Stimulated activated CD4-positive, alpha-beta T cell treated with anti-CD3 and anti-CD28 coated beads, Interleukin-4, amount 100 ng/mL, for 24 hours (primary cell): ENCODE data around the gene THY1.
"Not testable (repeated sequence)": the region's sequence is repeated elsewhere in the genome, so short reads cannot be mapped to it uniquely, and the experiment has no call there.

Experiments used
- DNase-seq: peaks from one replicate; pipeline ENCODE4 v3.0.0-alpha.2; 2020

THY1 gene

GRCh38 chr11:119445379-119445778 is 22.4 kb upstream of the THY1 start:
- DNase-seq: no peak

DNA sequence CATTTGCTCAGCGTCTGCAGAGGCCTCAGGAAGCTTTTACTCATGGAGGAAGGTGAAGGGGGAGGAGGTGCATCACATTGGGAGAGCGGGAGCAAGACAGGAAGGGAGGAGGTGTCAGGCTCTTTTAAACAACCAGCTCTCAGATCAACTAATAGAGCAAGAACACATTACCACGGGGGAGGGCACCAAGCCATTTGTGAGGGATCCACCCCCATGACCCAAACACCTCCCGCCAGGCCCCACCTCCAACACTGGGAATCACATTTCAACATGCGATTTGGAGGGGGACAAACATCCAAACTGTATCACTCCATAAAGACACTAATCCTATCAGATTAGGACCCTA is 18.9 kb upstream of the THY1 start:
- no peak for DNase-seq

DNA sequence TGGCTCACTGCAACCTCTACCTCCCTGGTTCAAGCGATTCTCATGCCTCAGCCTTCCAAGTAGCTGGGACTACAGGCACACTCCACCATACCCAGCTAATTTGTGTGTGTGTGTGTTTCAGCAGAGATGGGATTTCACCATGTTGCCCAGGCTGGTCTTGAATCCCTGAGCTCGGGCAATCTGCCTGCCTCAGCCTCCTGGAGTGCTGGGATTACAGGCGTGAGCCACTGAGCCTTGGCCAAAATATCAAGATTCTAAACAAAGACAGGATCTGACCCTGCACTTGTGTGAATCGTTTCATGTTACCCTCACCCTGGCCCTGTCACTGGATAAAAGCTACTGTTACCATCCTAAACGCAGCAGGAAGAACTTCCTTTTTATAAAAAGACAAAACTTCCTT is 15.6 kb upstream of the THY1 start:
- DNase-seq: no peak

- DNase-seq: not testable (repeated sequence)
These were observed 14.5 kb upstream of the THY1 start for GRCh38 chr11:119437521-119437920.

GRCh38 chr11:119436711-119437110 is 13.7 kb upstream of the THY1 start:
- DNase-seq: no peak

GRCh38 chr11:119436093-119436492 is 13.1 kb upstream of the THY1 start:
- DNase-seq: no peak

GRCh38 chr11:119434591-119435330 is 11.8 kb upstream of the THY1 start:
- no peak for DNase-seq

GRCh38 chr11:119433358-119433725 is 10.4 kb upstream of the THY1 start:
- DNase-seq: no peak

DNA sequence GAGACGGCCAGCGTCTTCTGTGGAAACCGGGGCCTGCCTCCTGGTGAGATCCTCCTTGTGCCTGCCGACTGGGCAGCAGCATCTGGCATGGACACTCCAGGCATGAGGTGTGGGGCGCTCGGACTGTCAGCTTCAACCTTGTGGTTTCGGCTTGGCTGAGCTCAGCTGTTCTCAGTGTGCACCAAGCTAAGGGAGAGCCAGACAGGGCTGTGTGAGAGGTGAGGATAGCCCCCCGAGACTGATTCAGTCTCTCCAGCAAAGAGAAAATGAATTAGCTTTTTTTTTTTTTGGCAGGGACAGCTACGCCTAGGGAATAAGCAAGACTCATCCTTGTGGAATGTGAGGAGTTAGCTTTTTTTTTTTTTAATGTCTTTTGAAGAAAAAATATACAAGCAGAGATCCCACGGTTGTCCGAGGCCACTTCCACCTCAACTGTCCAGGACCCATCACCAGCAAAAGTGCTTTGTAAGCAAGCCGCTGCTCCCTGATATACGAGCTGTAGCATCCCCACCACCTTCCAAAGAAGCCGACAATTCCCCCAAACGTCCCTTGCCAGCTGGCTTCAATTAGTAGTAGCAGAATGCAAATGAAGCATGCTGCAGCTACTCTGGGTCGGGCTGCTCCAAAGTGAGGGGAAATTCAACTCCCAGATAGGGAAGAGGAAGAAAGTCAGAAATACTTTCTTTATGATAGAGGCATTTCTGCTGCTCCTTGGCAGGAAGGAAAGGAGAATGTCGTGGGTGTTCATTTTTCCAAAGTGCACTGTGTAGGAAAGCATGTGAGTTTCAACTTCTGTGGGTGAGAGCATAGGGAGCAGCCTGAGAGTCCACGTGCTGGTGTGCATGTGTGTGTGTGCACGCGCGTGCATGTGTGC is 9.7 kb upstream of the THY1 start:
- no peak for DNase-seq

DNA sequence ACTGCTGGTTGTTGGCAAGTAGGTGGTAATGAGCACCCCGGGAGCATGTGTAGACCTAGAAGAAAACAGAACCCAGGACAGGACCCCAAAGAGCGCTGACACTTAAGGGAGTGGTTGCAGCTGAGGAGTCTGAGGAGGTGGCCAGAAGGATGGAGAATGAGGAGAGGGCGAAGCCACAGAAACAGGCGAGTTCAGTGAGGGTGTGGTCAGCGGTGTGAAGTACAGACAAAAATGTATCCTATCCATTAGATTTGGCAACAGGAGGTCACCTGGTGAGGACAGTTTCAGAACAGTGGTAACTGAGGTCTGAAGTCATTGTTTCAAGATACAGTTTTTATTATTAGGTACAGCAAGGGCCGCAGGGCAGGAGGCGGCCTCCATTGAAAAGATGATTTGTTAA is 8.6 kb upstream of the THY1 start:
- no peak for DNase-seq

DNA sequence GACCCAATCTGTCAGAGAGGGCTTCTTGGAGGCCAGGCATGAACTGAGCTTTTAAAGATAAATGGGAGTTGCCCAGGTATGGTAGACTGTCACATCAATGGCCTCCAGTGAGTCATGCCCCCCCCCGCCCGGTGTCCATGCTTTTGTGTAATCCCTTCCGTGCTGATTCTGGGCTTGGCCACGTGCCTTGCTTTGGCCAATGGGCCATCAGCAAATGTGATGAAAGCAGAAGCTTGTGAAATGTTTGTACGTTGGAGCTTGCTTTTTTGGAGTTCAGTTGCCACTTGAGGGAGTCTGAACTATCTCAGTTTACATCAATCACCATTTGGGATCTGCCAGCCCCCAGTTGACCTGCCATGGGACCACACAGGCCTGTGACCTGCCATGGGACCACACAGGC is 4.3 kb upstream of the THY1 start:
- no peak for DNase-seq

DNA sequence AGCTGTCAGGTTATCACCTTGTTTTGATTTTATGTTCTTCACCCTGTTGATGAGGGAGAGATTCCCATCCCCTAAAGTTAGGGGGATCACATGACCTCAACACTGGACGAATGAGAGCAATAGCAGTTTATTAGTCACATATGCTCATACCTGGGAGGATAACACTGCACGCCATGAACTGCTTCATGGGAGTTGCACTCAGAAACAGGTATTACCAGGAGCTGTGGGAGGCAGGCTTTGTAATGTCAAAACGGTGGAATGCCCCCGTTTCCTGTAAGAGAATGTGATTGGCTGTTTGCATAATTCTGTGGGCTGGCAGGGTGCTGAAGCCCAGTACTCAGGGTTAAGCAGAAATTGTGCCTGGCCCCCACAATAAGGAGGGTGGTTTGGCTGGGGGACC is 3.2 kb upstream of the THY1 start:
- no peak for DNase-seq

GRCh38 chr11:119424775-119425174 is 1.8 kb upstream of the THY1 start:
- no peak for DNase-seq

GRCh38 chr11:119424276-119424675 is 1.3 kb upstream of the THY1 start:
- DNase-seq: no peak

DNA sequence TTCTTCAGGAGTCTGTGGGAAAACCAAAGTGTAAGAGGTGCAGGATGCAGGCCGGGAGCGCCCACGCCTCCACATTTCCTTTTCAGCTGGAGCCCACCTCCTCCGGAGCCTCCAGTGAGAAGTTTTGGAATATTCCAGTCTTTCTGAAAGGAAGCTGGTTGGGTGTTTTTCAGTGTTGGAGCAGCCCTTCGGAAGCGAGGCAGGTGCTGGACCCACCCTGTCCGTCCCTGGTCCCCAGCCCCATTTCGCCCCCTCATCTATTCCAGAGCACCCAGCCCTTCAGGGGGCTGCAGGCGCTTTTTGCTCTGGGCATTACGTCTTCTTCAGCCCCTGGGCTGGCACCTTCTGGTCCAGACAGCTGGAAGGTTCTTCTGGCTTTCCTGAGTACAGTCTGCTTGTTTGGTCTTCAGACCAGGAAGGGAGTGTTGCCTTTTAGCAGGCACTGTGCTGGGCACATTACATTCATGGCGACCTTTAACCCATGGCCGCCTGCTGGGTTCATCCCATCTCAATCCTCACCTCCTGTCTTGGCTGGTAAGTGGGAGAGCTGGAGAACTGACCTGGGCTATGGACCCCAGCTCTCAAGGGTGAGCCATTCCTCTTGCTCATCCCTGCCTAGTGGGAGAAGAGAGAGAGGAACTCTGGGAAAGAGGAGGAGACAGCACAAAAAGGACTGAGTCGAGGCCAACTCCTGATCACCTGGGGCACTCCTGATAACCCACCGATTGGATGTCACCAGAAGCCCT is 710 bp upstream of the THY1 start:
- no peak for DNase-seq

- no peak for DNase-seq
These were observed 797 bp downstream of the THY1 start for GRCh38 chr11:119421941-119422808.

GRCh38 chr11:119421351-119421750 is 1.6 kb downstream of the THY1 start:
- DNase-seq: no peak

DNA sequence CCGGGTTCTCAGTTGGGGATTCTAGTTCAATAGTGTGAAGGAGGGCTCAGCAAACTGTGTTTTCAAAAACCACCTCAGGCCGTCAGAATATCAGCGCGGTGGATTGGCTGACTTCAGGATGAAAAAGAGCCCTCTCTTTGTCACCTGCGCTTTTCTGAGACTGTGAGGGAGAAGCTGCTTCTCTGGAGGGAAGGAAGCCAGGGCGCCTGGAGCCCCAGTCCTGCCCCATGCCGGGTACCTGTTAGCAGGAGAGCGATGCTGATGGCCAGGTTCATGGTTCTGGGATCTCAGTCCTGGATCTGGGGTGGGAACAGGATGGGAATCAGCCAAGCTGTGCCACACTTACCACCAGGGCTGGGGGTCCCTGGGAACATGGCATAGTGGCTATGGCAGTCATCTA is 2.3 kb downstream of the THY1 start:
- no peak for DNase-seq

GRCh38 chr11:119419834-119420492 is 3.0 kb downstream of the THY1 start:
- no peak for DNase-seq

GRCh38 chr11:119419246-119419645 is 3.7 kb downstream of the THY1 start:
- DNase-seq: no peak

DNA sequence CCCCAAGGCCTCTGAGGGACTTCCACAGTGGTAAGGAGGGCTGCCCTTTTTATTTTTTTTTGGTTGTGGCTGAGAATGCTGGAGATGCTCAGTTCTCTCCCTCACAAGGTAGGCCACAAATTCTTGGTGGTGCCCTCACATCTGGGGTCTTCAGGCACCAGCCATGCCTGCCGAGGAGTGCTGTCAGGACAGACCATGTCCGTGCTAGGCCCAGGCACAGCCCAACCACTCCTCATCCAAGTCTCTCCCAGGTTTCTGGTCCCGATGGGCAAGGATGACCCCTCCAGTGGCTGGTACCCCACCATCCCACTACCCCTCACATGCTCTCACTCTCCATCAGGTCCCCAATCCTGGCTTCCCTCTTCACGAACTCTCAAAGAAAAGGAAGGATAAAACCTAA is 4.2 kb downstream of the THY1 start:
- DNase-seq: no peak
